HG03064 (cell line): ENCODE measurements around the gene UGGT2.

Experiments used
- ATAC-seq: cut with Tn5 transposase; IDR thresholded peaks from one replicate; pipeline ENCODE4 v1.9.1; 2021; ENCODE audit warnings: low read depth; ENCODE audit not compliant: unreplicated experiment

Gene UGGT2

DNA sequence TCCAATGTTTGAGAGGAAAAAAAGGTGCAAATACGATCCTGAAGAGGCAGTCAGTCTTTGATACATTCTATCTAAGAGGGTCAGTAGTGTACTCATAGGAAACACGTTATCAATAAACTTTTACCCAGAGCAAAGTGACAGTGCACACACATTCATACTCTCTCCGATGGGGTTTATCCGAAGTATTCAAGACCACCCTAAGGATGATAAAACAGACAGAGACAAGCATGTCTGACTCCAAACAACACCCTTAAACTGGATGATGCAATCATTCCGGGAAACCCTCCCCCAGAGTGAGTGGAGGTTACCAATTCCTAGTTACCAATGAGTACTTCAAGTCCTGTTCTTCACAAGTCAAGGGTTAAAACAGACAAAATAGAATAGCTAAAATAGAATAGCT, 297.1 kb downstream of the UGGT2 start:
- ATAC-seq: no peak

DNA sequence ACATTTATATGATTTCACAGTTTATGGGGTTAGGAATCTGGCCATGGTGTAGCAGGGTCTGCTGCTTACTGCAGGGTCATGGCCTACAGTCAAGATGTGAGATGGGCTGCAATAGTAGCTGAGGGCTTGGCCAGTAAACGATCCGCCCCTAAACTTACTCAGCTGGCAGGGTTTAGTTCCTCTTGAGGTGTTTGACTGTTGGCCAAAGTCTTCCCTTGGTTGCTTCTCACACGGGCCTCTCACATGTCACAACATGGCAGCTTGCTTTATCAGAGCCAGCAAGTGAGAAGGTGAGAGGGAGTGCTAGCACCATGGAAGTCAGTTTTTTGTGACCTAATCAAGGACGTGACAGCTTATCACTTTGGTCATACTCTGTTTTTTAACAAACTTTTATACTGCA, 299.1 kb downstream of the UGGT2 start:
- no peak for ATAC-seq

DNA sequence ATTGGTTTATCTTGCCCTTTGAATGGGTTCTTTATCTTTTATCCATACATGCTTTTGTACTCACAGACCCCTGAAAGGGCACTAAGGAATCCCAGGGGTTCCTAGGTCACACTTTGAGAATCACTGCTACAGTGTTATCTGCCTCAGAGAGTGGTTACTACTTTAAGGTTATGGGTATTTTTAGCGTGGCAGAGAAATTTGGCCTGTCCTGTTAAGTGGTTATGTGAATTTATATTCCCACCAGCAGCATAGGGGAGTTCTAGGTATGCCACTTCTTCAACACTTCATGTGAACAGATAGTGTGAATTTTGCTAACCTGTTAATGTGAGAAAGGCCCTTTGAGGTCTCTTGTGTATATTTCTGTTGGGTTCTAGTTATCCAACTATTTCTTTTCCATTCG, 300.5 kb downstream of the UGGT2 start:
- no peak for ATAC-seq
